SKM-1 treated with dmso at 0.1 percent for 144 hours (cell line): ENCODE measurements around the gene IL15.

Experiments used
- DNase-seq: peaks from one replicate; lab custom pipeline; 2025; ENCODE audit not compliant: unreplicated experiment; lab: John Stamatoyannopoulos, UW

IL15 gene

GRCh38 chr4:141763374-141763773, 127.0 kb downstream of the IL15 start:
- DNase-seq, result no peak

- no peak for DNase-seq
Measured at GRCh38 chr4:141768954-141769353, 132.6 kb downstream of the IL15 start.

GRCh38 chr4:141771889-141772830, 135.8 kb downstream of the IL15 start:
- no peak for DNase-seq

GRCh38 chr4:141772838-141773237, 136.5 kb downstream of the IL15 start:
- DNase-seq, result no peak

DNA sequence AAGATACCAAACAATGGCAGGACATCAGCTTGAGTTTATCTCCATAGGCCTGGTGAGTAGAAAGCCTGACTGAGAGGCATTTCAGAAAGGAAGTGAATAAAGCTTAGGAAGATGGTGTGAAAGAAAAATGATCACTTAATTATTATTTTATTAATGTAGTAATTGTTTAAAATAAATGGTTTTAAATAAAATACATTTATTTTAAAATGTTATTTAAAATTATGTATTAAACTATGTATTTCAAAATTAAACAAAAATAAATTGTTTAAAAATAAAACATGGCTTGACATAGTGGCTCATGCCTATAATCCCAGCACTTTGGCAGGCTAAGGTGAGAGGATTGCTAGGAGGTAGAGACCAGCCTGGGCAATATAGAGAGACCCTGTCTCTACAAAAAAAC, 145.8 kb downstream of the IL15 start:
- no peak for DNase-seq
